Head of caudate nucleus (tissue), 42 donors: ENCODE results near the gene PHF12.

ENCODE experiments used
- DNase-seq, 42 donors: peaks; one replicate each; pipeline versions ENCODE4 v3.0.0 to v3.0.0-alpha.2; 2020 to 2021; ENCODE audit warnings: mixed read lengths in 7 of 42
- intact Hi-C: fragments of 100-400 bp; cut with DNase I; formaldehyde crosslinking; loops from one replicate; pipeline ENCODE4 v1.15.0; 2022

The PHF12 gene

DNA sequence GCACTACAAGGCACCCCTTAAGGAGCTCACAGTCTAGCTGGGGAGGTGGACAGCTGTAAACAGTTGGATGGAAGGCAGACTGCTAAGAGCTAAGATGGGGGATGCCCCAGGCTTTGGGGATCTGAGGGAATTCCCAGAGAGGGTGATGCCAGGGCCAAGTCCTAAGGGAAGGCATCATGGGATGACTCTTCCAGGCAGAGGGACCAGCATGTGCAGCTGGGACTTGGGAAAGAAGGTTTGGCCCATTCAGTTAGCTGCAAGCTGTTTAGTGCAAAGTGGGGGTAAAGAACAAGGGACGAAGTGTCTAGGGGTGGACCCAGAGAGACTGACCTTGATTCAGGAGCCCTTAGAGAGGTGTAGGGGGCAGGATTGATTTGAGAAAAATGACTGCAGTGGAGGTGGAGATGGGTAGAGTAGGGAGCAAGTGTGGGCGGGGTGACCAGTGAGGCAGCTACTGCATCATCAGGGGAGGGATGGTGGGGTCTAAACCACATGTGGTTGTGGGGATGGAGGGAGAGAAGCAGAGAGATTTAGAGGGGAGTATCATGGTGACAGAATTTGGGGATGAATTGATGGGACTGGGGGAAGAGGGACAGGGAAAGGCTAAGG lies 27.1 kb upstream of the PHF12 start:
- no peak for DNase-seq
- intact Hi-C loops = no loop called here

DNA sequence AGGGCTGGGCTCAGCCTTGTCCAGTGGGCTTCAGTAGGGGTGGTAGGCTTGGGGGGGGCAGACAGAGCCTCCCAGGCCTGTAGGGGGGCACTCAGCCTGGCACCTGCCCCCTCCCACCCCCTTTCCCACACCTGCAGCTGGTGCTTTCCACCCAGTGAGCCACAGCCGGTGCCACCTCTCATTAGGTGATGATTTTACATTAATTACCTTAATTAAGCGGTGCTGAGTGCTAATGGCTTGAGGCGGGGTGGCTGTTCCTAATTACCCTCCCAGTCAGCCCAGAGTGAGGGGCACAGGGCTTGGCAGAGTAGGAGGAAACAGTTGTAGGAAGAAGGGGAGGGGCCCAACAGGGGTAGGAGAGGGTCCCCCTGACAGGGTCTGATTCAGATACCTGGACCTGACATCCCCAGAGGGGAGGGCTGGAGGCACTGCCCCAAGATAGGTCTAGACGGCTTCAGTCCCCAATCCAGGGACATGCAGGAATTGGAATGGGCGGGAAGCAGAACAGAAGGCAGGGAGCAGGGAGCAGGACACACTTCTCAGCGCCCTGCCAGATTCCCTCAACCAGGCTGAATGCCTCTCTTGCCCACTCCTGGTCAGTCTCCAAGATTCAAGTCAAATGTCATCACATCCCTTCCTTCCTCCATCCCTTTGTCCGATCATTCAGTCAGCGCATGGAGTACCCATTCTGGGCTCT lies 26.5 kb upstream of the PHF12 start:
- intact Hi-C loops = no loop called here
- DNase-seq = no peak

DNA sequence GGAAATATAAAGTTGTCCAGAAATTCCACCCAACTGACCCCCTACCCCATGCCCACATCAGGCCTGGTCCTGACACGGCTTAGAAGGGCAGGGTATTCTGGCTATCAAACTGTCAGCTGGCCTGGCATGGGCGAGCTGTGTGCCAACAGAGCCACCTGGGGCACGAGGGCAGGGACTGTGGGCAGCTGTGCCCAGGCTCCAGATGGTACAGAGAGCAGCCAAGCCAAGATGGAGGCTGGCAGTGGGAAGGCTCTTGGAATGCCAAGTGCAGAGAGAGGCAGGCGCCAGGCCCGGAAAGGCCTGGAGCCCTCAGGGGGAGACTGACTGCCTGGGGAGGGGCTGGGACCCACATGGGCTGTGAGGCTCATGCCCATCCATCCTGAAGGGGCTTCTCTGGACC lies 24.3 kb upstream of the PHF12 start:
- DNase-seq = peak in 14 of 42 donors; percentile 17 to 61 (median 34)
- intact Hi-C loops = no loop called here

DNA sequence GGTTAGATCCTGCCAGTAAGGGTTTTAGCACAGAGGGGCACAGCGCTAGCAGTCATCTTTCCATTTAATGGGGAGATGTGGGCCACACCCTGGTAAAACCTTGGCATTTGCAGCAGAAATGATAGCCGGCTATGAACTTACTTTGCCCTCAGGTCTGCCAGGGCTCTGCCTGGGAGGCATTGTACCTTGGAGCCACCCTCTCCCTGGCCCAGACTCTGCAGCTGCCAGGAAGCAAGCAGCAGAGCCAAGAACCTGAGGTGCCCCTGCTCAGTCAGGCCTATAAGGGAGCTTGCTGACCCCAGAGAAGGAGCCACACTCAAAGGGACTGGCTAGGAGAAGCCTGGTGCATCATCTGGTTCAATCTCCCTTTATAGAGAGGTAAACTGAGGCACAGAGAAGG lies 23.7 kb upstream of the PHF12 start:
- DNase-seq = no peak
- intact Hi-C loops = no loop called here

DNA sequence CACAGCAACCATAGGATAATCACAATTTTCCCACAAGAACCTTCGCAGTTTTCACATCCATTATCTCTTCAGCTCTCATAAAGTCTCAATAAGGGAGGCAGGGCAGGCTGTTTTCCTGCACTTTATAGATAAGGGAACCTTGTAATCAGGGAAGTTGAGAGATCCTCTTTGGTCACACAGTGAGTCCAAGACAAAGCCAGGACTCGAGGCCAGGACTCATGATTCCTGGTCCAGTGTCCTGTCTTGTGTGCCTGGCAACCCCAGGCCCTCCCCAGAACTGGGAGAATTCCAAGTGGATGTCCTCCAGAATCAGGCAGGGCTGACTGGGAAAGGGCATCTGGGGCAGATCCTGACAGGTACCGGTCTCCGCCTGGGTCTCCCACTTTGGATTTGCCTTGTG lies 23.1 kb upstream of the PHF12 start:
- DNase-seq = no peak
- intact Hi-C loops = no loop called here

DNA sequence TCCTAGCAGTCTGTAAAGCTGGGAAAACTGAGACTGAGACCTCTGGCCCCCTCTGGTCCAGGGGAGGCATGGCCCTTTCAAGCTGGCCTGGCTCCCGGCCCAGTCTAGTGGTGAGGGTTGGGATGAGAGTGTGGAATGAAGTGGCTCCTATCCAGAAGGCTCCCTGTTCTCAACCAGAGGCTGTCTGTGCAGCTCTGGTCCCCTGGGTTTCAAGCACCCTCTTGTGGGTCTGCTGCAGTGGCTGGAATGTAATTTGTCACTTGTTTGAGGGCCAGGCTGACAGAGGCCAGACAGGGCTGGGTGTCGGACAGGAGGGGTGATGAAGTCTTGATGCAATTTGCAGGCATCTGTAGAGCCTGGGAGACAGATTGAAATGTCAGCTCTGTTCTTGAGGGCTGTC lies 22.1 kb upstream of the PHF12 start:
- intact Hi-C loops = no loop called here
- DNase-seq = peak in 17 of 42 donors; percentile 16 to 65 (median 44)

DNA sequence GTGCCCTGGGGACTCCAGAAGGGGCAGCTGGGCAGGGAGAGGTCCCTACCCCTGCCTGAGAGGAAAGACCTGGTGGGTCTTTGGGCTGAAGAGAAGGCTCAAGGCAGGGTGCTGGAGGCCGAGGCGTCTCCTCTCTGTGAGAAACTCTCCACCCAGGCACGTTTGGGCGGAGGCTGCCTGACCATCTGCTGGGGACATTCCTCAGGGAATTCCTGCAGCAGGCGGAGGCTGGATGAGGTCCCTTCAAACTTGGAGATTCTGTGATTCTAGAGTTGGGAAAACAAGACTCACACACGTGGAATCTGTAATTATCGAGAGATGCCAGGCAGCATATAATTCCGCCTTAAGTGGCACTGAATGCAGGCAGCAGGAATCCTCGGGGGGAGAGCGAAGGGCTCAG lies 21.1 kb upstream of the PHF12 start:
- DNase-seq = no peak
- intact Hi-C loops = no loop called here

DNA sequence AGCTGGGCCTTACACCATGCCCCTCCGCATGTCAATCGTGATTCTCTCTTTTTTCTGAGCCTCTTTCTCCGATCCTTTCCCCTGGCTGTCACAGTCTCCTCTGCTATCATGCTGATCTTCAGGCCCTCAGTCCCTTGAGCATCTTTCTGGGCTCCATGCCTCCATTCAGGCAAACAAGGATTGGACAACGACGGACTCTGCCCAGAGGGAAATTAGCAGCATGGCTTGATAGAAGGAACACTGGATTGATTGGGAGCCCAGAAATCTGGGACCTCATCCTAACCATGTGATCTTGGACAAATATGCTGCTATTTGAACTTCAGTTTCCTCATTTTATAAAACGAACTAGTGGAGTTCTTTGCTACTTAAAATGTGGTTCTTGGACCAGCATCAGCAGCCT lies 19.6 kb upstream of the PHF12 start:
- peak in 17 of 42 donors; percentile 28 to 70 (median 45) for DNase-seq

DNA sequence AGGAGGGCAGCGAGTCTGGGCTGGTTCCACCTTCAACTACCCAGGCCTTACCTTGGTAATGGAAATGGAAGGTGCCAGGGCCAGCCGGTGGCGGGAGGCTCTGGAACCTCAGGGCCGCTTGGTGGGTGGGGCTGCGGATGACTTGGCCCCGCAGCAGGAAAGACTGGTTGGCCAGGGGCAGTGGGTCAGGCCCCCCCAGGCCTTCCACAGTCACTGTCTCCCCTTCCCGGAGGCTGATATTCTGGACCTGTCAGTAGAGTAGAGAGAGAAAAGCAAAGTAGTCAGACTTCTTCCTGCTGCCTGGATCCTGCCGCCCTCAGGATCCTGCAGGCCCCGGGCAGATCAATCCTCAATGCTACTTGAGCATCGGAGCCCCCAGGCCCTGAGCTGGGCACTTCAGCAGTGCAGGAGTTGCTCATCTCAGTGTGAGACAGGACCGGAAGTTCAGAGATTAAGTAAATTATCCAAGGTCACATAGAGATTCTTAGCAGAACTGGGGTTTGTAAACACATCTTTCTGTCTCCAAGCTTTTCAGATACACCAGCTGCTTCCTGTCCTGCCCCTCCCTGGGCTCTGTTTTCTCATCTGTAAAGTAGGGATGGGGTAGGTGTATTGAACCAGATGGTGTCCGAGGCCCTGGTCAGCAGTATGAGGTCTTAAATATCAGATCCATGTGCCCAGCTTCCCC lies 18.5 kb upstream of the PHF12 start:
- intact Hi-C loops = no loop called here

More for the DNA sequence above, 19.6 kb upstream of the PHF12 start:
- intact Hi-C loops = no loop called here

DNA sequence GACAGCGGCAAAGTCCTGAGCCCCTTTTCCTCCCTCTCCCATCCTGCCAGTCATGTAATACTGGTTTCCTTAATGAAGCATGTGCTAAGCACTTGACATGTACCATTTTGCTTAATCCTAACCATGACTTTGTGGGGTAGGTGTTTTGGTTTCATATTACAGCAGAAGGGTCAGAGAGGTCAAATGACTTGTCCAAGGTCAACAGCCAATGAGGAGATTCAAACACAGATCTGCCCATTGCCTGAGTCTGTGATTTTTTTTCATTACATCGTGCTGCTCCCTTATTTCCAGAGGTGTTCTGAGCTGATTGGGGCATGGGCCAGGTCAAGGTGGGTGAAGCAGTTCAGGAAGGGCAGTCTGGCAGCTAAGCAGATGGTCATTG lies 17.6 kb upstream of the PHF12 start:
- no peak for DNase-seq
- intact Hi-C loops = no loop called here

More for the DNA sequence above, 18.5 kb upstream of the PHF12 start:
- no peak for DNase-seq

DNA sequence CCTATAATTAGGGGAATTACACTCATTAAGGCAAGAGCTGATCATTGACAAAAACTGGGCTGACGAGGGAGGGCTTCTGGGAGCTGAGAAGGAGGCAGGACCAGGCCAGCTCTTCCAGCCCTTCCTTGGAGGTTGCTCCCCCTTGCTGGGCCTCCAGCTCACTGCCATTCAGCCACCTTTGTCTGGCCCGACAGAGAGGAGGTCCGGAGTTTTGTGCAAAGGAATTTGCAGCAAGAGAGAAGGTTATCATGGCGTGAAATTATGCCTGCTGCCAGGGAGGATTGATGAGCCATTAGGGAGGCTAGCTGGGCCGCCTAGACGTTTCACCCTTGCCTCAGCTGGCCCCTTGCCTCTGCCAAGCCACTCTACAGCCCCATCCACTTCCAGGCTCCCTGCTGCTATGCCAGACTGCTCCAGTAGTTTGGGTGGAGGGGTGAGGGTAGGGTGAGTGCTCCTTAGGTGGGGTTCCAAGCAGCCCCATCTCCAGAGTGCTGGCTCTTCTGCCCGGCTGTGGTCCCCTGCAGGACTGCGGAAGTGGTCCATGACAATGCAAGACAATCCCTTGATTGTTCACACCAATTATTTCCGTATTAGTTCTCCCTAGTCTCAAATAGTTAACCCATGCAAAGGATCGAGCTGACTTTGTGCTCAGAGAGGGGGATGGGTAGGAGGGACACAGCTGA lies 17.1 kb upstream of the PHF12 start:
- peak in 2 of 42 donors; percentile 34 to 50 for DNase-seq
- intact Hi-C loops = no loop called here

DNA sequence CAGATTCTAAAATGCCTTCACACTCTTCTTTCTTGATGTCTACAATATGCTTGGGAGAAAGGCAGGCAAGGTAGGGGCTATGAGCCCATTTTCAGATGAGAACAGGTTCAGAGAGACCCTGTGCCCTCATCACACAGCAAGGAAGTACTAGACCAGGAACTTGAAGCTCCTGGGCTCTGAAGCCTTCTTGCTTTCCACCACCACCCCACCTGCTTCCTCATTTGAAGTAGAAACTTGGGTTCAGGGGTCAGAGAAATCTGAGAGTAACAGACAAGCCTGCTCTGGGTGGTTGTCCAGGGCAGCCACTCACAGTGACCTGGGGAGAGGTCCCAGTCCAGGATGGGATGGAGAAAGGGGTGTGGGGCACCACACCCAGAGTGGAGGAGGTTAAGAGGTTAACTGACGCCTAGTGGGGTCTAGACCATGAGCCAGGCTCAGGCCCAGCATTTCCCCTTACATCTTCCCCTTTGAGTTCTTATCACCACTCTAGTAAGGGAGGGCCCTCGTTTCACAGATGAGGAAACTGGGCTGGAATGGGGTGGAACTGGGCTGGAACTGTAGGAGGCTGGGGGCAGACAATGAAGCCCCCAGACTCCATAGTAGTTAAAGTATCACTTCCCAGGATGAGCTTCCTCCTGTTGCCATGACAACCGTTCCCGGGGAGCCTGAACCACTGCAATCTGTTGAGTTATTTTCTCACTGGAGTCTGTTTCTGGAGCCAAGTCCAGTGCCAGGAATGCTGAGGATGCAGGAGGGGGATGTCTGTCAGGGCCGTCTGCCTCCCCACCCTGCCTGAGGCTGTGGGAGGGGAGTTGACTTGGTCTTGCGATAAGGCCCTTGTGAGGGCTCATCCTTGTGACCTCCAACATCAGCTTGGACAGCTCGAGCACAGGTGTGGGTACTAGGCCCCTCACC lies 16.2 kb upstream of the PHF12 start:
- intact Hi-C loops = loop anchor here (2.0 kb wide), 1 partner anchor 145 kb away; no protein-coding TSS in a partner anchor
- DNase-seq = no peak

DNA sequence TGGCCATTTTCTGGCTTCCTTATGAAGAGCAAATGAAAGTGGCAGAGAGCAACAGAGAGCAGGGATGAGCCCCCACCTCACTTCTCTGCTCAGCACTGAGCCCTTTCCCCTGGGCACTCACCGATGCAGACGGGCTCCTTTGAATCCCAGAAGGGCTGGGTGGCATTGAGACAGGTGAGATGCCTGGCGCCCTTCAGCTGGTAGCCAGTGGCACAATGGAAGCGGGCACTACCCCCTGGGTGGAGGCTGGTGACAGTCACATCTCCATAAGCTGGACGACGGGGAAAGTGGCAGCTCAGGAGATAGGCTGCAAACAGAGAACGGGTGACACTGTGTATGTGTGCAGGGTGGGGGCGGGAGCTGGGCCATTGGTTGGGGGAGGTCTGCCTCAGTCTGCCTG lies 12.5 kb upstream of the PHF12 start:
- DNase-seq = peak in 1 of 42 donors; percentile 24
- intact Hi-C loops = loop anchor here (2.0 kb wide), 1 partner anchor 155 kb away; no protein-coding TSS in a partner anchor

DNA sequence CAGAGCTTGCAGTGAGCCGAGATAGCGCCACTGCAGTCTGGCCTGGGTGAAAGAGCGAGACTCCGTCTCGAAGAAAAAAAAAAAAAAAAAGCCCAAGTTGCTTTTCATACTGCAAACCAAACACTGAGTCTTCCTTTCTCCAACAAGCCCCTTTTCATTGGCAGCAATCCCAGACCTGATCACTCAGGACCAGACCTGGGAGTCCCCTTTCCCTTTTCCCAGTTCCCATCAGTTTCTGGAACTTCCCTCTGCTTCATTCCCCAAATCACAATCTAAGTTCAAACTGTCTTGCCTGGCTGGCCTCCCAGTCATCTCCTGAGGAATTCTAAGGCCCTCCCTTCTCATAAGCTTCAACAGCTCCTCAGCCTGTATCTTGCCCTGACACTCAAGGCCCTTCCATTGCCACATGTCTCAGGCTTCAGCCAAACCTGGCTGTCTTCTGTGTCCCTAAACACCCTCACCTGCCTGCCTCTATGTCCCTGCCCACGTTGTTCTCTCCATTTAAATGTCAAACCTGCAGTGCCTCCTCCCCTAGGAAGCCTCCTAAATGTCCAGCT lies 11.8 kb upstream of the PHF12 start:
- intact Hi-C loops = no loop called here

DNA sequence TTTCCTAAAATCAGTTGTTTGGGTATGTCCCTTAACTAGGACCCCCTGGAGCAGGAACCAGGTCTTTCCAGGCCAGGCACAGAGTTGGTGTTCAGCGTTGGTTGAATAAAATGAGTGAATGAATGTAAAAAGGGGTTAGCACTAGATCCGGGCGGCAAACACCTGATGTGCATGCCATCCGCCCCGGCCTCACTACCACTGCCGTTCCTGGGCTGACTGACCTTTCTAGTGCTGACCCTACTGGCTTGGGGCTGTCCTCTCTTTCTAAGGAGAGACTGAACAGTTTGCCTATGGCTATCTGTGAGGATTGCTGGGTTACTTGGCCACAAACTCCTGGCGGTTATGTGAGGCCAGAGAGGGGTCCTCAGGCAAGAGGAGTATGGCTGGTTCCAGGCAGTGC lies 10.1 kb upstream of the PHF12 start:
- intact Hi-C loops = no loop called here
- peak in 1 of 42 donors; percentile 1 for DNase-seq

More for the DNA sequence above, 11.8 kb upstream of the PHF12 start:
- DNase-seq = no peak

DNA sequence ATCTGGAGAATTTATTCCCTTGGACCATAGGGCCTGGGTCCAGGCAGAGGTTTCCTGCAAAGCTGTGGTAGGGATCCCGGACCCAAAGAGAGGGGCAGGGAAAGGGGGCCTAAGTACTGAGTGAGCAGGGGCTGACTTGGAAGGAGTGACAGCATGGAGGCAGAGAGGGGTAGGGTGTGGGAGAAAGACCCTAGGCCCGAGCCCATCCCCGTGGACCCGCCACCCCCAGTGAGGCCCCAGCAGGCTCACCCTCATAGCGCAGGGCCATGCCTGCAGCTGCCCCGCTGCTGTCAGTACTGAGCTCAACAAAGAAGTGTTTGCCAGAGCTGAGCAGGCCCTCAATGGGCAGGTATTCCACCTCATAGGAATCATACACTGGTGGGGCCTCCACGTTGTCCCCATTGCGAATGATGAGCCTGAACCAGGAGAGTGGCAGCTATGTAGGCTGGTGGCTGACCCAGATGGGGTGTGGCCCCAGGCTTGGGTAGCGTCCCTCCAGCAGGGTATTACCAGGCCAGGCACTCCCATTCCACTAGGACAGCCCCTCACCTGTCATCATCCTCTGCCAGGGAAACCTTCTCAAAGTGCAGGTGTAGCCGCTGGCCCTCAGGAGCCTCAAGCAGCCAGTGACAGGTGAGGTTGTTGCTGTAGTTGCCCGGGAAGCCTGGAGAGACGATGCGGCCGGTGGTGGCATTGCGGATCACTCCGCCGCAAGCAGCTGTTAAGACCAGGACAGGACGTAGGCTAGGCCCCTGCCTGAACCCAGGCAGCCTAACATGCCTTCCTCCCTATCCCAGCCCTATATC lies 9.1 kb upstream of the PHF12 start:
- intact Hi-C loops = no loop called here
- peak in 2 of 42 donors; percentile 16 to 25 for DNase-seq

DNA sequence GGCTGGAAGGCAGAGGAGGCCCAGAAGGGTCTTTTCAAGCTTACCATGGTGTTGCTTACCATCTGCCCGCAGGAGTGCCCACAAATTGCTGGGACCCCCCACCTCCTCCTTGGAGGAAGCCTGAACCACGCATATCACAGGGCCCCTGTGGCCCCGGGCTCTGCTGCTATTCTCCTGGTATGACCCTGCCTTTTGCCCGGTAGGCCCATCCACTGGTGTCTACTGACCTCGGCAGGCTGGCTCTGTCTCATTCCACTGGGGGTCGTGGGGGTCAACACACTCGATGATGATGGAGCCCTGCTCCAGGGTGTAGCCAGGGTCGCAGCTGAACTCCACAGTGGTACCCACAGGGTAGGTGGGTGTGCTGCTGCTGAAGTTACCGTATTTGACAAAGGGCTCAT lies 8.2 kb upstream of the PHF12 start:
- peak in 1 of 42 donors; percentile 13 for DNase-seq
- intact Hi-C loops = no loop called here
